ENCODE measurements around the gene FCN3.
"Not testable (repeated sequence)": the region's sequence is repeated elsewhere in the genome, so short reads cannot be mapped to it uniquely, and the experiment has no call there.

Gene FCN3

GRCh38 chr1:27374362-27375086 is at the start of gene FCN3:
Gene FCN3 (minus strand): TSS chr1:27374824. CDS start chr1:27374818, 6 bp downstream.
- no peak for DNase-seq

- DNase-seq, result no peak
Measured at GRCh38 chr1:27423709-27424108, 49.1 kb upstream of the FCN3 start.

- no peak for DNase-seq
Measured at GRCh38 chr1:27418326-27419185, 43.9 kb upstream of the FCN3 start.

DNA sequence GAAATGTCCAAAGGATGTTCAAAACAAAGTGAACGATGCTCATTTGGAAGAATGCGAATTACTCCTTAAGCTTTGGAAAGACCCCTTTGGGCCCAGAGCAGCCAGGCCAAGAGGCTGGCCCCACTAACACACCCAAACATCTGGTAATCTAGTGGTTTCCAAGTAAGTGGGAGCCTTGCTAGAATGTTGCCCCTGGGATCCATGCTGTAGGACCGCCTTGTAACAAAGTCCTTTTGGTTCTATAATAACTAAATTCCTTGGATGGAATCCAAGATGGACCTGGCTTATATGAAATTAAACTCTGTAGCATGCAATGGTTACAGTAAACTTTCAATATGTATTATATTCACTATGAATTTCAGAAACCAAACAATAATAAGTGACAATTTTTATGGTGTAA is 43.1 kb upstream of the FCN3 start:
- no peak for DNase-seq

DNA sequence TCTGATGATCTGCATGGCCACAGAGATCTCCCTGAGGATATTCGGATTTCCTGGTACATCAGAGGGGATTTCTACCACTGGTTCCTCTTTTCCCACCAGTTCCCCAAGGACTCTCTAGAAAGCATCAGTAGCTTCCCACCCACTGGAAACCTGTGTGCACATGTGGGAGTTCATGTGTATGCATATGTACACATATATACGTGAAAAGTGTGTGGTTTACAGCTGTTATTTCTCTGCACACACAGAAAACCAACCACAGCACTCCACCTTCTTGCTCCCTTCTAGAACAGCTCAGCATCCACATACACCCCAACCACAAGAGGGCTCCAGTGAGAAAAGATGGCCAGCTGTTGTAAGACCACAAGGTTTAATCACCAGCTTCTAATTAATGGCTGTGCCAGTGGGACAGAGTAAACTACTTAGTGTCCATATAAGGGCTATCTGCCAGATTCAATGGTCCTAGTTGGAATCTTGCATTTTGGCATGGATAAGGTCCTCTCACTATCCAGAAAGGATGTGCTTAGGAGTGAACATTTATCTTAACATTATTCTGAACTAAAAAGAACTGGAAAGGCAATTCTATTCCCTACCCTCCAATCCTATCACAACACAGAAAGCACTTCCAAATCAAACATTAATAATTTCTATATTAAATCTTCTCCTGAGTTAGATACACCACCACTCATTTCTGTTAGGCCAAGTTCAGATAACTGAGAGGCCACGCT is 41.9 kb upstream of the FCN3 start:
- DNase-seq, result no peak

DNA sequence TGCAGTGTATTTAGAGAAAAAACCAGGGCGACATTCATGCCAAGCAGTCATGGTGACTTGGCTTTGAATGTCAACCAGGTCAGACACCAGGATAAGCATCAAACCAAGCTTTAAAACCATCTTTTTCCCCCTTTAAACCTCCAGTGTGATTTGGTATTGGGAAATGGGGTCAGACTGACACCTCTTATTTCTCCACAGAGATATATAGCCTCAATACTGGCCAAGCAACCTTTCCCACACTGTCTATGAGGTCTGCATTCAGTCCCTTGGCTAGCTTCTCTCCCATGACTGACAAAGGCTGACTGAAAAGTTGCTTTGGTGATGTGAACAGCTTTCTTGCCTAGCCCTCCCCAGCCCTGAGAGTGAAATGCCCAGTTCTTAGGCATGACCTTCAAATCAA is 39.5 kb upstream of the FCN3 start:
- no peak for DNase-seq

GRCh38 chr1:27413004-27413403 is 38.4 kb upstream of the FCN3 start:
- no peak for DNase-seq

DNA sequence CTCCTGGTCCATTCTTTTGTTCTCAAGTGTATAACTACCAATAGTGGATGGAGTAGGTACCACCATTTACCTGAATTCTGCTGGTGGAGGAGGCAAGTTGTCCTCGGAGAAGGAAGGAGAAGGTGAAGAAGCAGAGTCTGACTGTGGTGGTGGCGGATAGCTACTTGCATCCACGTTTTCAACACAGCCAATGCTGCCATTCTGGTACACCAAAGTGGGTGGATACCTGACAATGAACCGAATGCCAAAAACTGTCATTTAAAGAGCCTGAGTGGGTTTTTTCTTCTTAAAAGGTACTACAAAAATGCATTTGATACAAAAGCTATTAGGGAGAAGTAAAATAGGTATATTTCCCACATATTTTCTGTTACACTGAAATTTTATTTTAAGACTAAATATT is 37.9 kb upstream of the FCN3 start:
- DNase-seq, result no peak

DNA sequence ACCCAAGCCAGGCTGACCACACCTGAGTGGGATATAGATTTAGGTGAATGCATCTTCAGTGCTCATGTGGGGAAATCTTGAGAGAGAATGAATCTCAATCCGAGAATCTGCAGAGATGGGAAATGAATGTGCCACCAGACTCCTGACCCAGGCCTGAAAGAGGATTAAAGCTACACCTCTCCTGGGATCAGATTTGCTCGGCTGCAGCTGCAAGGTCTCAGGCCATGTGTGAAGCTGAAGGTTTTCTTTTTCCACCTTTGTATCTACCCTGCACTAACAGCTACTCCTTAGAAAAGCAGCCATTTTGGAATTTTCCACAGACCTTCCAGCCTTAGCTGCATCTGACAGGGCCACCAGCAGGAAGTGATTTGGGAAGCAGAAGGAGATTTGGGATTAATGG is 36.1 kb upstream of the FCN3 start:
- no peak for DNase-seq

GRCh38 chr1:27409669-27410068 is 35.0 kb upstream of the FCN3 start:
- DNase-seq, result no peak

- DNase-seq, result no peak
Measured at GRCh38 chr1:27408151-27408550, 33.5 kb upstream of the FCN3 start.

- DNase-seq, result not testable (repeated sequence)
Measured at GRCh38 chr1:27406791-27407190, 32.2 kb upstream of the FCN3 start.

DNA sequence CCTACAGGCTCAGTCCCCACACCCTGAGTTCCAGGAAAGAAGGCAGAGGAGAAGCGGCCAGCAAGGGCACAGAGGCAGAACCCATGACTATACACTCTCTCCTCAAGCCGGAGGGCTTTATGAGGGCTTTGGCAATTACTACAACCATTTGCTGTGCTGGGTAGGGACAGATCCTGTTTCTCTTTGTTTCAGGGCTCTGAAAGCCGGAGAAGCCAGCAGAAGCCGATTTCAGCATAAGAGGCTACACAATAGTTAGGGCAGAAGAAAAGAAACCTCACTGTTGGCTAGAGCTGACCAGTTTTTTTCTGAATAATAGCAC is 31.7 kb upstream of the FCN3 start:
- DNase-seq, result no peak

- DNase-seq, result not testable (repeated sequence)
Measured at GRCh38 chr1:27405598-27406361, 31.2 kb upstream of the FCN3 start.

DNA sequence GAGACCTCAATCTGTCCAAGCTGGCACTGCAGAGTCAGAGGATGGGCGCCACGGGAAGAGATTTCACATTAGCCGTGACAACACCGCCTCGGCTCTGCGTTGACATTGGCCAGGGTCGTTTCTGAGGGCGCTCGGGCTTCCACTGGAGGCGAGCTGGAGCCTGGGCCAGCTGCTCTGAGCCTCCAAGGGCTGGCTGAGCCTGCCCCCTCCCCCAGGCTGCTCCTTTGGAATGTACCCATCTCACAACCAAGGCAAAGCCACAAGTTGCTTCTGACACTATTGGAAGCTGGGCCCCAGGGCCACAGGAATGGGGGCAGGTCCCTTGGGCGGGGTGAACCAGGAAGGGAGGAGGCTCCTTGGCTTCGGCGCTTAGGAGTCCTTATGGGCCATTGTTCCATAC is 30.4 kb upstream of the FCN3 start:
- DNase-seq, result no peak

DNA sequence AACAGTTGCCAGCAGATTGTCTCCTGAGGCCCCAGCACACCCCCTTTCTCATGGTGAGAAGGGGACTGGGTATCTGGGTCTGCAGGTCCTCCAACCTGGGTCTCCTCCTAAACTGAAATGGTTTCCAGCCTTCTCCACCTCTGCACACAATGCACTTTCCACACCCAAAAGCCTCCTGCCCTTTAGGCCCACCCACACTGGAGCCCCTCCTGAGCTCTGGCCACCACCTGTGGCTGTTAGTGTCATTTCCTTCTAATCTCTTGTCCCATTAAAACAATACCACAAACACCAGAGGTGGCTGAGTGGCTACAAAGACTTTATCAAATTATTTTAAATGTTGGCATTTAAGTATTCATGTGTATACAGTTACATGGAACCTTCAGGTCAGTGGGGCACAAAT is 29.3 kb upstream of the FCN3 start:
- no peak for DNase-seq

GRCh38 chr1:27403065-27403726 is 28.6 kb upstream of the FCN3 start:
- no peak for DNase-seq

GRCh38 chr1:27402349-27402754 is 27.7 kb upstream of the FCN3 start:
- DNase-seq, result no peak

DNA sequence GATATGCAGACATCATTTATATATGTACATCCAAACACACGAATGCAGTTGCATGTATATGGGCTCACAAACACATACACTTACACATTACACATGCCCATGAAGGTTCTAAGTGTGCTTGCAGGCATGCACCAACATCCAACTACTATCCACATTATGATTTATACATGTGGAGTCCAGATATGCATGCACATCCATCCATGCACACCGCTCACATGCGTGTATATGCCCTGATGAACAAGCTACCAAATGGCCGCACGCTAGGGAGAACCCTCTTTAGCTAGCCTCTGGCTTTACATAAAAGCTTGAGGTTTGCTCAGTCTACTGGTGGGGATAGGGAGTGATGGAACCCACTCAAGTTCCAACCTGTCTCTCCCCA is 26.3 kb upstream of the FCN3 start:
- no peak for DNase-seq

- no peak for DNase-seq
Measured at GRCh38 chr1:27400082-27400962, 25.7 kb upstream of the FCN3 start.

DNA sequence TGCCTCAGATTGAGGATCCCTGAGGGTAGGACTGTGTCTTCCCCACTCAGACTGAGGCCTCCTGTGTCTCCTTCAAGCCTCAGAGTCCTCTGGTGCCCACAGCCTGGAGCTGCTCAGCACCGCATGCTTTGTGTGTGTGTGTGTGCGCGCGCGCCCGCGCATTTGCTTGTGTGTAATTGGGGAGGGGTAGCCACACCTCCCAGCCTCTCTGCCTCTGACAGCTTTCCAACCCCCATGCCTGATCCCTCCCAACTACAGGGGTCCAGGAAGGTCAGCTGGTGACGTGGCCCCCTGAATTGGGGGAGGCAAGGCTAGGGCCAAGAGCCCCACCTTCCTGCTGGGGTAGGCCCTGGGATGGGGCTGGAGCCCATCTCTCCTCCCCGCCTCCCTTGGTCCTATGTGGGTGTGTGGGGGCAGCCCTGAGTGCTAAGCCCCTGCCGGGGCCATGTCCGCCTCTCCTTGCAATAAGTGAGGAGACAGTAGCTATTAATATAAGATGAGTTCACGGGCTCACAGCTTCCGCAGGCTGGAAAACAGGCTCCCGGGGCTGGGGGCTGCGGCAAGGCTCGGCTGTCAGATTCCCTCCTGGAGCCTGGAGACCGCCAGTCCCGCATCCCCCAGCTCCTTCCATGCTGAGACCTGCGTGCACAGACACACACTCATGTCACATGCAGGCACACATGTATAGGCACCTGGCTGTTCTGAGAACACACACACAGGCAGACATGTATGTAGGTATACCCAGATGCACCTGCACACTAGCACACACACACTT is 24.8 kb upstream of the FCN3 start:
- DNase-seq, result no peak

Measured in 8988T (cell line).